DMS114 treated with DMSO at 0.1 percent for 48 hours (cell line): ENCODE measurements around the gene MYRFL.
"Not testable (repeated sequence)": the region's sequence is repeated elsewhere in the genome, so short reads cannot be mapped to it uniquely, and the experiment has no call there.

ENCODE experiments used
- DNase-seq: peaks from one replicate; lab custom pipeline; 2025; ENCODE audit not compliant: unreplicated experiment; lab: John Stamatoyannopoulos, UW

MYRFL gene

GRCh38 chr12:69985656-69986055, 160.6 kb downstream of the MYRFL start:
- DNase-seq = no peak

GRCh38 chr12:69986114-69986513, 161.1 kb downstream of the MYRFL start:
- no peak for DNase-seq

GRCh38 chr12:69987579-69988091, 162.6 kb downstream of the MYRFL start:
- no peak for DNase-seq

DNA sequence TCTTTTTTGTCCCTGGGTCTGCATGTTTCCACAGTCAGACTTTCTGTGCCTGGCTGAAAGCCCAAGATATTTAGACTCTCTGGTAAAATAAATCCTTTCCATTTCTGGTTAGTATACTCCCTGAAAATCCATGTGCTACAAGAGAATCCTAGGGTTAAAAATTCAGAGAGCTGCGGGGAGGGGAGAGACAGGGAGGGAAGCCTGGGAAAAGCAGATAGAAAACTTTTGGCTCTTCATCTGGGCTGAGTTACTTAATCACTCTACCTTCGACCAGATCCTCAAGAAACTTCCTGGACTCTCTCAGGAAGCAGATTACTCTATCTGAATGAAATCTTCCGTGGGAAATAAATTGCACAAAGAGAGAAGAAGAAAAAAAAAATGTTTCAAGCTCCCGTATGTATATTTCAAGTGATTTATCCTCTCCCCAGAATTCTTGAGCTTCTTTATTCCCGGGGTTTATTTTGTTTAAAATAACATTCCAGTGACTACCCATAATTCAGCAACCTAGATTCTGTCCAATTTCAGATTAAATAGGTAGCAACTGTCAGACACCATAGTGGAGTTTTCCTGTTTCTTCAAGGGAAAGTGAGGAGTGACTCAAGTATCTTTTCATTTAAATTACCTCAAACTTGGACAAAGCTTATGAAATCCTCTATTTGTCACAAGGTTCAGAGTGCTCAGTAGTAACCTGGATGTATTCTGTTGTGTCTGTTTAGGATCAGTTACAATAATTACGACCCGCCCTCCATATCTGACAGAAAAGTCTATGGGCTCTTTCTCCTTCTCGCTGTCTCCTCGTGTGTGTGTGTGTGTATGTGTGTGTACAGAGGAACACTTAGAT, 163.7 kb downstream of the MYRFL start:
- no peak for DNase-seq

DNA sequence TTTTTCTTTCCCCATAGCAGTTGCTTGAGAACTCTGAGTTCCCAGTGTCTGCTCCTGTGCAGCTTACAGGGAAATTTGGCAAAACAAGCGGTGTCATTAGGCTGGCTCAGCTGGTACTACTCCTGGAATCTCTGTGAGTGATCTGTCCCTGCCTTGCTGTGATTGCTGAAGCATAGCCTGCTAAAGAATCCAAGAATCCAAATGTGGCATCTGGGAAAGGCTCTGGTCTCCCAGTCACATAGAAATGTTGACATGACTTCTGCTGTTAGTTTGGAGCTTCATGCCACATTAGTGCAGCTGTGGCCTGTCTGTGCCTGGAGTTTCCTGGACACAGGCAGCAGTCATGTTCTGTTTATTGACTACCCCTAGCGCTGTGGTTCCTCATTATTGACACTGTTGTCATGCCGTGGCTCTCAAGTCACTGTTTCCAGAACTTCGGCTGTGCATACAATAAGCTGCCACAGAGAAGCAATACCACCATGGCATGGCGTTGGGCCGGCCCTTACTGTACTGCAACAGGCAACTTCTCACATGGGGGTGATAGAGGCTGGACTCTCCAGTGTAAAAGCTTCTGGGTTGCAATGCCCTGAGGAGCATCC, 166.8 kb downstream of the MYRFL start:
- DNase-seq = no peak

GRCh38 chr12:69993433-69993832, 168.4 kb downstream of the MYRFL start:
- DNase-seq = no peak

DNA sequence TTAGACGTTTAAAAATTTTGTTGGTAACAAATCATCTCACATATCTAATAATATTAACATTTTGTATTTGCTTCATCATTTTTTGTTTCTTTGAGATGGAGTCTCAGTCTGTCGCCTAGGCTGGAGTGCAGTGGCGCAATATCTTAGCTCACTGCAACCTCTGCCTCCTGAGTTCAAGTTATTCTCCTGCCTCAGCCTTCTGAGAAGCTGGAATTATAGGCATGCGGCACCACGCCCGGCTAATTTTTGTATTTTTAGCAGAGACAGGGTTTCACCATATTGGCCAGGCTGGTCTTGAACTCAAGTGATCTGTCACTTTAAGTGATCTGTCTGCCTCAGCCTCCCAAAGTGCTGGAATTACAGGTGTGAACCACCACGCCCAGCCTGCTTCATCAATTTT, 169.1 kb downstream of the MYRFL start:
- DNase-seq = not testable (repeated sequence)

DNA sequence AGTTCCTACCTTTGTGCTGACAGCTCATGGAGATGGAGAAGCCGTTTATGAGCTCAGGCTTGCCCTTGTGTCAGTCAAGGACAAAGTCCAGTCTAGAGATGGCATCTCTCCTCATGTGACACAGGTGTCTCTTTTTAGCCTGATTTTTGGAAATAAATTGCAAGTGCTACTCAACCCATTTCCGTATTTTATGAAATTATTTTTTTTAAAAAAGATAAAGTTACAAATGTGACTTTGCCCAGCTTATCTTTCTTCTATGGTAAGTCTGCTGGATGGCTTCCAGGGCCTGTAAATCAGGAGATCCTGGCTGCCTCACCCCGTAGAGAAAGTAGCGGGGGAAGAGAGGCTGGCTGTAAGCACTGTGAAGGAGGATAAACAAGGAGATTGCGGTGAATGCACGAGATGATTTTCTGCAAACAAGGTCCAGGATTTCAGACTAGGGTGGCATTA, 169.7 kb downstream of the MYRFL start:
- DNase-seq = no peak

GRCh38 chr12:69996241-69996640, 171.2 kb downstream of the MYRFL start:
- DNase-seq = no peak

GRCh38 chr12:69996722-69997121, 171.7 kb downstream of the MYRFL start:
- DNase-seq = no peak

- DNase-seq = no peak
Measured at GRCh38 chr12:69998011-69998410, 173.0 kb downstream of the MYRFL start.

DNA sequence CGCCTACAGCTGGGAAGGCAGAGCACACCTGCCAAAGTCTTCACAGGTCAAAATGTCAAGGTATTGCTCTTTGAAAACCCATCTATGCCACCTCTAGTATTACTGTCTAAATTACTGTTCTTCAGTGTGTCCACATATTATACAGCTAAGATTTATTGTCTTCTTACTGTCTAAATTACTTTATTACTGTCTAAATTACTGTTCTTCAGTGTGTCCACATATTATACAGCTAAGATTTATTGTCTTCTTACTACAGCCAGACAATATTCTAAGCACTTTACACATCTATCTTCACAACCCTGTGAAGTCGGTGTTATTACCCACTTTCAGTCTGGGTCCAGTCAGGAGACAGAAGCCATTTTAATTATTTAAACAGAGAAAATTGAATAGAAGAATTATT, 173.9 kb downstream of the MYRFL start:
- no peak for DNase-seq

DNA sequence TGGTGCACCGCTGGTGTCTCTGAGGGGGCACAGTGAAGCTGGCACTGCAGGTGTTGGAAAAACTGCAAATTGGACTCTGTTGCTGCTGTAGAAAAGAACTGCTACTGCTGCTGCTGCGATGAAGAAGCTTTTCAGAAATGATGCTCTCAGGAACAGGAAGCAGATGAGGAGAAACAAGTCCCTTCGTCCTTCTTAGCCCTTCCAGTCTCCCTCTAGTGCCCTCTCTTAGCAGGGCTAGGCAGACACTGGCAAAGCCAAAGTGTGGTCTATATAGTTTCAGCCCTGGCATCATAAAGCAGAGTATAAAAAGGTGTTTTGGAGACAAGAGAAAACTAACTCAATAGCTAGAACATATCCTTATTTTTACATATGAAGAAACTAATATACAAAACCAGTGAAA, 174.5 kb downstream of the MYRFL start:
- DNase-seq = no peak

- DNase-seq = no peak
Measured at GRCh38 chr12:70002097-70002911, 177.3 kb downstream of the MYRFL start.

DNA sequence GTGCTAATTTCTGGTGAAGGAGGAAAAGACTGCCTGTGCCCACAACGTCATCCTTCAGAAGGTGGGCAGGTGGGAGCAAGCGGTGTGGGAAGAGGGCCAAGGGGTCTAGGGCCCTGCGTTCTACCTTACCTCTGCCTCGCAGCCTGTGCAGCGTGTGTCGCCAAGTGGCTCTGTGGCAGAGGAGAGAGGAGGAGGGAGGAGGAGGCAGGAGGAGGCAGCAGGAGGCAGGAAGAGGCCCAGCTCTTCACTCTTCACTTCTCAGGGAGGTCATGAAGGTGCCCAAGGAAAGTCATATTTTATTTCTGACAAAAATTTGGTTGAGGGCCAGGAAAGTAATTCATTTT, 177.9 kb downstream of the MYRFL start:
- no peak for DNase-seq

GRCh38 chr12:70005864-70006618, 181.0 kb downstream of the MYRFL start:
- DNase-seq = no peak

DNA sequence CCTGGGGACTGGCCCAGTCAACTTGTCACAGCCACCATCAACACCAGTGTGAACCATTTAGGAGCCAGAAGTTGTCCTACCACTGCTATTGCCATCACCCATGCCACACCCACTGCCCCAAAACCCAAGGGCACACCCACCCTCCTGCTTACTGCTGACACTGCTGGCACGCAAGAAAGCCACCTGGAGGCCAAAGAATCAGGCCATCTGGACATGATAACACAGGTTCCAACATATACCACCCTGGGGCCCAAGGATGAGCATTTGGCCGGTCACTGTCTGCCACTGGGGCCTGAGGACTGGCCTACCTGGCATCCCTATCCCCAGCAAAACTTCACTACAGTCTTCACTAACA, 181.6 kb downstream of the MYRFL start:
- DNase-seq = no peak

DNA sequence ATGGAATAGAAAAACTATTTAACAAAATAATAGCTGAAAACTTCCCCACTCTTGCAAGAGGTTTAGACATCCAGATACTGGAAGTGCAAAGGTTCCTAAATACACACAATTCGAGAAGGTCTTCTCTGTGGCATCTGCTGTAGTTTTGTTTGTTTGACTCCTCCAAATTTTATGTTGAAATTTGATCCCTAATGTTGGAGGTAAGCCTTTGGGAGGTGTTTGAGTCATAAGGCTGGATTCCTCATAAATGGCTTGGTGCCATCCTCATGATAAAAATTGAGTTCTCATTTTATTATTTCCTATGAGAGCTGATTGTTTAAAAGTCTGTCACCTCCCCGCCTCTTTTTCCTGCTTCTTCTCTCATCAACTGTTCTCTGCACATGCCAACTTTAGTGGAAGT, 182.7 kb downstream of the MYRFL start:
- DNase-seq = no peak
